ACC112 (cell line): Measurements from ENCODE around the gene LRRC39.
"Not testable (repeated sequence)": the region's sequence is repeated elsewhere in the genome, so short reads cannot be mapped to it uniquely, and the experiment has no call there.

Source experiments
- H2AFZ ChIP-seq: fragments of 200-600 bp; sonication (generic); one replicate; pipeline ENCODE4 v1.6.0; 2017; ENCODE audit warnings: antibody characterized with exemption, low read length; ENCODE audit not compliant: unreplicated experiment
- H3K27ac ChIP-seq: fragments of 200-600 bp; sonication (generic); 2 replicates; pipeline ENCODE4 v1.5.1; 2014; ENCODE audit warnings: low read depth, mild to moderate bottlenecking, antibody characterized with exemption, low read length, moderate library complexity
- H3K27me3 ChIP-seq: fragments of 200-600 bp; sonication (generic); 2 replicates; pipeline ENCODE4 v1.6.1; 2014; ENCODE audit warnings: mild to moderate bottlenecking, antibody characterized with exemption, low read length, moderate library complexity, mixed read lengths; ENCODE audit not compliant: insufficient read depth
- H3K36me3 ChIP-seq: fragments of 200-600 bp; sonication (generic); 2 replicates; pipeline ENCODE4 v1.6.1; 2016; ENCODE audit warnings: mild to moderate bottlenecking, antibody characterized with exemption, low read length, moderate library complexity, mixed read lengths; ENCODE audit not compliant: insufficient read depth
- H3K4me1 ChIP-seq: fragments of 200-600 bp; sonication (generic); one replicate; pipeline ENCODE4 v1.6.1; 2016; ENCODE audit warnings: low read length, mixed read lengths; ENCODE audit not compliant: insufficient read depth, unreplicated experiment, control insufficient read depth
- H3K4me3 ChIP-seq: fragments of 200-600 bp; sonication (generic); 2 replicates; pipeline ENCODE4 v1.5.1; 2014; ENCODE audit warnings: mild to moderate bottlenecking, low read depth, low read length
- H3K79me2 ChIP-seq: fragments of 200-600 bp; sonication (generic); one replicate; pipeline ENCODE4 v1.6.0; 2016; ENCODE audit warnings: low read length; ENCODE audit not compliant: control insufficient read depth, unreplicated experiment, insufficient read depth

Gene LRRC39

DNA sequence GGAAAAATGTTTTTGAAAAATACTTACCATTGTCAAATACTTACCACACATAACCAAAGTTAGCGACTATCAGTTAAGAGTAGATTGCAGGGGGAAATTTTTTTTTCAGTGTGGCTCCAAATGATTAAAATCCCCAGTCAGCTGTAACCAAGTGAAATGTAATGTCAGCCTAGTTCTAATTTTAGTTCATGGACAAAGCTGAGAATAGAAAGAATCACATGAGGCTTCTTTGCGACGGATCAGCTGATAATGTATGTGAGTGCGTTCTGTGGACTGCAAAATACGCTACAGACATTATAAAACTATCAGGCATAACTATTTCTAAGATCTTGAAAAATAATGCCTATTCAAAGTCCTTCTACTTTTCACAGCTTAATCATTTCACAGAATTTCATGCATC is at the start of gene LRRC39:
Gene LRRC39, minus strand, starts transcription at position 166 of the 400 bp plus-strand sequence. CDS start 9,740 bp downstream, outside the sequence.
- Histone ChIP-seq H3K27ac (no peak within 1 kb of the TSS), H3K36me3 (no peaks in the 10 kb centered on the region), H3K27me3 (no peaks in the 10 kb centered on the region), H3K4me1 (no peaks in the 10 kb centered on the region), H3K79me2 (no peaks in the 10 kb centered on the region), H3K4me3 (no peak within 1 kb of the TSS), H2AFZ (no peak within 1 kb of the TSS)

DNA sequence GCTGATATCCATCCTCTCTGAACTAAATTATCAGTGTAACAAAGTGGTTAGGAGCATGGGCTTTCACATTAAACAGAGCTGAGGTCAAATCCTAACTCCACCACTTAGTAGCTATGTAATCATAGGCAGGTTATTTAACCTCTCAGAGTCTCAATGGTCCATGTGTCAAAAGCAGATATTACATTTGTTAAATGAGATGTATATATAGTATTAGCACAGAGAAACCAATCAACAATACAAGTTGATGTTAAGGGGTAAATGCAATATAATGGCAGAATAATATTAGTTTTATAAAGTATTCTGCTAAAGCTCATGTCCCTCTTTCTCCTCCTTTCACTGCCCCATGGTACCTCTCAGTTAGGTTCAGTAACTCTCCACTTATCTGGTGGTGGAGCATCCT is 44.4 kb upstream of the LRRC39 start:
- Histone ChIP-seq H3K36me3 (0 out of 2 replicates have a peak, but pooled peaks cover 3% of the 10 kb centered on the region), H3K27me3 (no peaks in the 10 kb centered on the region), H3K4me1 (no peaks in the 10 kb centered on the region), H3K4me3 (no peak overlapping the region), H3K27ac (no peak overlapping the region), H3K79me2 (no peaks in the 10 kb centered on the region), H2AFZ (no peak overlapping the region)

DNA sequence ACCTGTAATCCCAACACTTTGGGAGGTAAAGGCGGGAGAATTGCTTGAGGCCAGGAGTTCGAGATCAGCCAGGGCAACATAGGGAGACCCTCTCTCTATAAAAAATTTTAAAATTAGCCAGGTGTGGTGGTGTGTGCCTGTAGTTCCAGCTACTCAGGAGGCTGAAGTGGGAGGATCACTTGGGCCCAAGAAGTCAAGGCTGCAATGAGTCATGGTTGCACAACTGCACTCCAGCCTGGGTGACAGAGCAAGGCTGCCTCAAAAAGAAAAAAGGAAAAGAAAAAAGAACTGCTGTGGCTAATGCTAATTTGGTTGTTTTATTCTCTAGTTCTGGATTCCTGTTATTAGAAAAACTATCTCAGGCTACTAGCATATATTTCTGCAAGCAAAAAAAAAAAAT is 41.8 kb upstream of the LRRC39 start:
- Histone ChIP-seq H3K27ac (no peak overlapping the region), H3K27me3 (no peaks in the 10 kb centered on the region), H3K4me1 (no peaks in the 10 kb centered on the region), H2AFZ (no peak overlapping the region), H3K4me3 (no peak overlapping the region), H3K36me3 (0 out of 2 replicates have a peak, but pooled peaks cover 8% of the 10 kb centered on the region), H3K79me2 (no peaks in the 10 kb centered on the region)

DNA sequence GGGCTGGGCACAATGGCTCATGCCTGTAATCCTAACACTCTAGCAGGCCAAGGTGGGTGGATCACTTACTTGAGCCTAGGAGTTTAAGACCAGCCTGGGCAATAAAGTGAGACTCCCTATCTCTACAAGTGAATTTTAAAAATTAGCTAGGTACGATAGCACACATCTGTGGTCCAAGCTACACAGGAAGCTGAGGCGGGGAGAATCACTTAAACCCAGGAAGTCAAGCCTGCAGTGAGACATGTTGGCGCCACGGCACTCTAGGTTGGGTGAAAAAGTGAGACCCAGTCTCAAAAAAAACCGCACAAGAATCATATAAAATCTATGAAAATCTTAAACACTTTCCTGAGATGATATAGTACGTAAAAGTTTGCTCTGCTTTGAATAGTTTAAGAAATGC is 41.4 kb upstream of the LRRC39 start:
- H3K4me3 ChIP-seq = no peak overlapping the region

DNA sequence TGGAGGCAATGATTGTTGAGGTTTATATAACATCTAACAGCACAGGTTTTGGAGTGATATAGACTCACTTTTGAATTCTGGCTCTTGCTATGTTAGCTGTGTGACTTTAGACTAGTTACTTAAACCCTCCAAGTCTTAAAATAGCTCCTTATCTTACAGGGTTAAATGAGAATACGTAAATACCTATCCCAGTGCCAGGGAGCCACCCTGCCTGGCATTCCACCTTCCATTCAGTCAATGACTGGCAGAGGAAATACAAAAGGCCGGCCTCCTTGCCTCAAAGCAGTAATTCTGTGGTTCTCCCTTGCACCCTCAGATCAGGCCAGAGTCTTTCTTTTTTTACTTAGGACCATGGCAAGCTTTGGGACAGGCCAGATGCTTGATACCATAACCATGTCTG is 39.8 kb upstream of the LRRC39 start:
- Histone ChIP-seq H3K36me3 (peaks cover 8% of the 10 kb centered on the region; the same call in 1 of the 2 replicates), H3K4me3 (no peak overlapping the region), H3K79me2 (no peaks in the 10 kb centered on the region), H3K4me1 (no peaks in the 10 kb centered on the region), H2AFZ (no peak overlapping the region), H3K27me3 (no peaks in the 10 kb centered on the region), H3K27ac (no peak overlapping the region)

More for the DNA sequence above, 41.4 kb upstream of the LRRC39 start:
- Histone ChIP-seq H3K27me3 (no peaks in the 10 kb centered on the region), H3K4me1 (no peaks in the 10 kb centered on the region), H3K36me3 (0 out of 2 replicates have a peak, but pooled peaks cover 8% of the 10 kb centered on the region), H3K27ac (no peak overlapping the region), H3K79me2 (no peaks in the 10 kb centered on the region), H2AFZ (no peak overlapping the region)

DNA sequence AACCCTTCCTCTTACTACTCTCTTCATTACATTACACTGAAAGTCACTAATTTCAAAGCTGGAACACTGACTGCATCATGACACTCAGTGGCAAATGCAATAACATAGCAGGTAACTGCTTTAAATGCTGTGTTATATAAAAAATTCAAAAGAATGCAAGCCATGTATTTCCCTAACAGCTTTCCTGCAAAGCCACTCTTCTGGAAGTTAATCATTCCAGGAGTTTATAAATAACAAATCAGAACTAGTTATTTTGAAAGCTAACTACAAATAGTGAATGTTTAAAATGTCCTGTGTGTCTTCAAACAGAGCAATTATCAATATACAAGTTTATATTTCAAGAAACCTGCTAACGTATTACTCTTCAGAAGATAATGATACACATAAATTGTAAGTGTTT is 37.0 kb upstream of the LRRC39 start:
- Histone ChIP-seq H2AFZ (no peak overlapping the region), H3K79me2 (no peaks in the 10 kb centered on the region), H3K27ac (no peak overlapping the region), H3K4me1 (no peaks in the 10 kb centered on the region), H3K36me3 (peaks cover 8% of the 10 kb centered on the region; the same call in 1 of the 2 replicates), H3K4me3 (no peak overlapping the region), H3K27me3 (no peaks in the 10 kb centered on the region)

DNA sequence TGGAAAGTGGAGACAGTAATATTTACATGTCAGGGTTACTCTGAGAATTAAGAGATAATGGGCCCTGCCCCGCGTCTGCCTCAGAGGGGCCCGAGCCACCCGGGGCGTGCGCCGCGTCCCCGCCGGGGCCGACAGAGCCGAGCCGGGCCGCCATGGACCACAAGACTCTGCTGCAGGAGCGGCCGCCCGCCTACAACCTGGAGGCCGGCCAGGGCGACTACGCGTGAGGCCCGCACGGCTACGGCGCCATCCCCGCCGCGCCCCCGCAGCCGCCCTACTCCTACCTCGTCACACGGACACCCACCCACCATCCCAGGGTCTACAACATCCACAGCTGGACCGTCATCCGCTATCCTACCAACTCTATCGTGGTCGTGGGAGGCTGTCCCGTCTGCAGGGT is 35.1 kb upstream of the LRRC39 start:
- Histone ChIP-seq H3K36me3 (peaks cover 7% of the 10 kb centered on the region; the same call in 1 of the 2 replicates), H3K27ac (no peak overlapping the region), H2AFZ (no peak overlapping the region), H3K4me1 (no peaks in the 10 kb centered on the region), H3K27me3 (no peaks in the 10 kb centered on the region), H3K79me2 (no peaks in the 10 kb centered on the region), H3K4me3 (no peak overlapping the region)

DNA sequence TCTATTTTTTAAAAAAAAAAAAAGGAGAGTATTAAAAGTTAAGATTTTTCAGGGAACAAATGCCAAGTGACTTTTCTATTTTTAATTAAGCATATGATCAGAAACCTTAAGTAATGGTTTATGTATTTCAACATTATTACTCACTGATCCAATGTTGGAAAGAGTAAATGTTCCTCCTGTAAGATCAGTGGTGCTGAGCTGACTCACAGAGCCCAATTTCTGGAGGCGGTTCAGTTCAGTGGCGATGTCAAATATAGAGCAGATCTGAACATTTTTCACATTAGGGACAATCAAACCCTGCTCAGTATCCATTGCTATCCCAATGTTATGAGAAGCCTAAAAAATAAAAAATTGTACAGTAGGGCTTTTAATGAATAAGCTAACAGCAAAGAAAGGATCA is 28.2 kb upstream of the LRRC39 start:
- Histone ChIP-seq H2AFZ (no peak overlapping the region), H3K4me1 (no peaks in the 10 kb centered on the region), H3K27ac (no peak overlapping the region), H3K36me3 (peaks cover 18% of the 10 kb centered on the region), H3K27me3 (no peaks in the 10 kb centered on the region), H3K4me3 (no peak overlapping the region), H3K79me2 (no peaks in the 10 kb centered on the region)

DNA sequence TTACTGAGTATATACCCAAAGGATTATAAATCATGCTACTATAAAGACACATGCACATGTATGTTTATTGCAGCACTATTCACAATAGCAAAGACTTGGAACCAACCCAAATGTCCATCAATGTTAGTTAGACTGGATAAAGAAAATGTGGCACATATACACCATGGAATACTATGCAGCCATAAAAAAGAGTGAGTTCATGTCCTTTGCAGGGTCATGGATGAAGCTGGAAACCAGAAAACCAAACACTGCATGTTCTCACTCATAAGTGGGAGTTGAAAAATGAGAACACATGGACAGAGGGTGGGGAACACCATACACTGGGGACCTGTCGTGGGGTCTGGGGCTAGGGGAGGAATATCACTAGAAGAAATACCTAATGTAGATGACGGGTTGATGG is 27.5 kb upstream of the LRRC39 start:
- not testable (repeated sequence) for H3K27ac ChIP-seq, H3K27me3 ChIP-seq, H2AFZ ChIP-seq, H3K79me2 ChIP-seq, H3K4me3 ChIP-seq, H3K4me1 ChIP-seq
- H3K36me3 ChIP-seq = peaks cover 18% of the 10 kb centered on the region

DNA sequence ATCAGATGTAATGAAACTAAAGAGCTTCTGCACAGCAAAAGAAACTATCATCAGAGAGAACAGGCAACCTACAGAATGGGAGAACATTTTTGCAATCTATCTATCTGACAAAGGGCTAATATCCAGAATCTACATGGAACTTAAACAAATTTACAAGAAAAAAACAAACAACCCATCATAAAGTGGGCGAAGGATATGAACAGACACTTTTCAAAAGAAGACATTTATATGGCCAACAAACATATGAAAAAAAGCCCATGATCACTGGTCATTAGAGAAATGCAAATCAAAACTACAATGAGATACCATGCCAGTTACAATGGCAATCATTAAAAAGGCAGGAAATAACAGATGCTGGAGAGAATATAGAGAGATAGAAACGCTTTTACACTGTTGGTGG is 27.0 kb upstream of the LRRC39 start:
- H3K27ac ChIP-seq, H3K27me3 ChIP-seq, H3K4me1 ChIP-seq, H3K4me3 ChIP-seq, H2AFZ ChIP-seq, H3K79me2 ChIP-seq: not testable (repeated sequence)
- peaks cover 18% of the 10 kb centered on the region for H3K36me3 ChIP-seq

DNA sequence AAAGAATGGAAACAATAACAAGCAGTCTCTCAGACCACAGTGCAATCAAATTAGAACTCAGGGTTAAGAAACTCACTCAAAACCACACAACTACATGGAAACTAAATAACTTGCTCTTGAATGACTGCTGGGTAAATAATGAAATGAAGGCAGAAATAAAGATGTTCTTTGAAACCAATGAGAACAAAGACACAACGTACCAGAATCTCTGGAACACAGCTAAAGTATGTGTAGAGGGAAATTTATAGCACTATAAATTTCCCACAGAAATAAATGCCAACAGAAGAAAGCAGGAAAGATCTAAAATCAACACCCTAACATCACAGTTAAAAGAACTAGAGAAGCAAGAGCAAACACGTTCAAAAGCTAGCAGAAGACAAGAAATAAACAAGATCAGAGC is 24.6 kb upstream of the LRRC39 start:
- not testable (repeated sequence) for H3K79me2 ChIP-seq, H2AFZ ChIP-seq, H3K4me3 ChIP-seq, H3K4me1 ChIP-seq, H3K27me3 ChIP-seq, H3K27ac ChIP-seq
- peaks cover 11% of the 10 kb centered on the region for H3K36me3 ChIP-seq
